H9 (cell line): ENCODE measurements around the gene USP20. TPM values are rescaled to one million over a fixed set of nuclear protein-coding genes. Genes with fewer than 3 reads are reported as not detected.

Source experiments
- DNase-seq: peaks from one replicate; pipeline ENCODE4 v3.0.0-alpha.2; 2017
- H2AFZ ChIP-seq: one replicate; pipeline ENCODE4 v1.6.1; 2013; ENCODE audit warnings: mild to moderate bottlenecking, low read length, control low read depth, moderate library complexity
- H2AK5ac ChIP-seq: 2 replicates; pipeline ENCODE4 v1.6.1; 2013; ENCODE audit warnings: low read length, control low read depth, mixed read lengths; ENCODE audit not compliant: insufficient read length
- H2BK120ac ChIP-seq: one replicate; pipeline ENCODE4 v1.6.1; 2013; ENCODE audit warnings: low read depth, mild to moderate bottlenecking, low read length, control low read depth, inconsistent platforms; ENCODE audit not compliant: poor library complexity, severe bottlenecking
- H2BK12ac ChIP-seq: 2 replicates; pipeline ENCODE4 v1.6.1; 2013; ENCODE audit warnings: low read length, control low read depth, mixed read lengths, low read depth; ENCODE audit not compliant: insufficient read length
- H2BK15ac ChIP-seq: 2 replicates; pipeline ENCODE4 v1.6.1; 2013; ENCODE audit warnings: low read depth, low read length, control low read depth
- H2BK20ac ChIP-seq: one replicate; pipeline ENCODE4 v1.6.1; 2013; ENCODE audit warnings: low read depth, mild to moderate bottlenecking, low read length, control low read depth, inconsistent platforms; ENCODE audit not compliant: poor library complexity, severe bottlenecking
- H2BK5ac ChIP-seq: 2 replicates; pipeline ENCODE4 v1.6.1; 2013; ENCODE audit warnings: low read length, control low read depth, mixed read lengths; ENCODE audit not compliant: insufficient read length
- H3K14ac ChIP-seq: 2 replicates; pipeline ENCODE4 v1.6.1; 2013; ENCODE audit warnings: low read length, control low read depth; ENCODE audit not compliant: insufficient read depth
- H3K18ac ChIP-seq: 2 replicates; pipeline ENCODE4 v1.6.1; 2013; ENCODE audit warnings: low read depth, mild to moderate bottlenecking, mixed read lengths, low read length, control low read depth; ENCODE audit not compliant: insufficient read length
- H3K23ac ChIP-seq: 2 replicates; pipeline ENCODE4 v1.6.1; 2013; ENCODE audit warnings: low read length, control low read depth, mixed read lengths, low read depth; ENCODE audit not compliant: insufficient read length
- H3K23me2 ChIP-seq: 2 replicates; pipeline ENCODE4 v1.6.1; 2013; ENCODE audit warnings: low read depth, mild to moderate bottlenecking, mixed read lengths, low read length, control low read depth; ENCODE audit not compliant: insufficient read length, poor library complexity, severe bottlenecking
- H3K27ac ChIP-seq: 2 replicates; pipeline ENCODE4 v1.5.1; 2013; ENCODE audit warnings: low read length, control low read depth, mixed read lengths, low read depth; ENCODE audit not compliant: insufficient read length
- H3K27me3 ChIP-seq: 2 replicates; pipeline ENCODE4 v1.6.1; 2013; ENCODE audit warnings: low read length, control low read depth, inconsistent platforms; ENCODE audit not compliant: insufficient read depth
- H3K4ac ChIP-seq: 2 replicates; pipeline ENCODE4 v1.6.1; 2013; ENCODE audit warnings: low read depth, mild to moderate bottlenecking, control low read depth, inconsistent platforms, low read length, moderate library complexity
- H3K4me1 ChIP-seq: 2 replicates; pipeline ENCODE4 v1.6.1; 2013; ENCODE audit warnings: low read length, control low read depth, inconsistent platforms; ENCODE audit not compliant: insufficient read depth
- H3K4me2 ChIP-seq: 2 replicates; pipeline ENCODE4 v1.6.1; 2013; ENCODE audit warnings: low read length, control low read depth, mixed read lengths; ENCODE audit not compliant: insufficient read length, insufficient read depth
- H3K56ac ChIP-seq: 2 replicates; pipeline ENCODE4 v1.6.1; 2013; ENCODE audit warnings: low read depth, mild to moderate bottlenecking, mixed read lengths, low read length, control low read depth; ENCODE audit not compliant: insufficient read length
- H3K79me1 ChIP-seq: 2 replicates; pipeline ENCODE4 v1.6.1; 2013; ENCODE audit warnings: low read depth, mild to moderate bottlenecking, moderate library complexity, low read length, control low read depth, inconsistent platforms; ENCODE audit not compliant: insufficient read depth, poor library complexity, severe bottlenecking
- H3K79me2 ChIP-seq: 2 replicates; pipeline ENCODE4 v1.6.1; 2013; ENCODE audit warnings: low read length, control low read depth, inconsistent platforms; ENCODE audit not compliant: insufficient read depth
- H3K9ac ChIP-seq: 2 replicates; pipeline ENCODE4 v1.6.1; 2013; ENCODE audit warnings: low read length, control low read depth, mixed read lengths; ENCODE audit not compliant: insufficient read length; ENCODE audit errors: extremely low read depth
- H3K9me3 ChIP-seq: one replicate; pipeline ENCODE4 v1.6.1; 2013; ENCODE audit warnings: low read depth, low read length, inconsistent platforms; ENCODE audit not compliant: control insufficient read depth
- H3T11ph ChIP-seq: one replicate; pipeline ENCODE4 v1.6.1; 2013; ENCODE audit warnings: mild to moderate bottlenecking, low read length, control low read depth, inconsistent platforms
- H4K20me1 ChIP-seq: one replicate; pipeline ENCODE4 v1.6.1; 2013; ENCODE audit not compliant: control insufficient read depth, insufficient read length, insufficient read depth
- H4K5ac ChIP-seq: 2 replicates; pipeline ENCODE4 v1.6.1; 2013; ENCODE audit warnings: low read depth, mild to moderate bottlenecking, mixed read lengths, low read length, control low read depth; ENCODE audit not compliant: insufficient read length
- H4K8ac ChIP-seq: replicated peaks from 2 replicates; pipeline ENCODE4 v1.6.1; 2013; ENCODE audit warnings: low read length, control low read depth, mixed read lengths, low read depth; ENCODE audit not compliant: insufficient read length
- H4K91ac ChIP-seq: 2 replicates; pipeline ENCODE4 v1.6.1; 2013; ENCODE audit warnings: low read depth, mild to moderate bottlenecking, moderate library complexity, mixed read lengths, low read length, control low read depth; ENCODE audit not compliant: insufficient read length
- H3K27ac Mint-ChIP-seq, 3 experiments: 2 replicates in 2 of 3; 3 replicates in 1 of 3; pipeline ENCODE4 v1.8.0; 2020 to 2021; ENCODE audit warnings: mixed read lengths in 3 of 3, mild to moderate bottlenecking in 1 of 3, moderate library complexity in 1 of 3
- H3K27me3 Mint-ChIP-seq: 2 replicates; pipeline ENCODE4 v1.8.0; 2021; ENCODE audit warnings: low read depth, mild to moderate bottlenecking, moderate library complexity, mixed read lengths
- H3K36me3 Mint-ChIP-seq, 3 experiments: 2 replicates in 2 of 3; 3 replicates in 1 of 3; pipeline ENCODE4 v1.8.0; 2020 to 2021; ENCODE audit warnings: low read depth in 3 of 3, mixed read lengths in 3 of 3; ENCODE audit not compliant: insufficient read depth in 1 of 3
- H3K4me1 Mint-ChIP-seq, 2 experiments: 2 replicates each; pipeline ENCODE4 v1.8.0; 2020; ENCODE audit warnings: mixed read lengths in 2 of 2
- H3K4me3 Mint-ChIP-seq, 2 experiments: 2 replicates in 1 of 2; 3 replicates in 1 of 2; pipeline ENCODE4 v1.8.0; 2020 to 2021; ENCODE audit warnings: mild to moderate bottlenecking in 2 of 2, mixed read lengths in 2 of 2, moderate library complexity in 1 of 2
- H3K9me3 Mint-ChIP-seq, 2 experiments: 2 replicates in 1 of 2; 3 replicates in 1 of 2; pipeline ENCODE4 v1.8.0; 2020; ENCODE audit warnings: mild to moderate bottlenecking in 2 of 2, mixed read lengths in 2 of 2, moderate library complexity in 1 of 2
- CTCF ChIP-seq: fragments of 200-600 bp; sonication (generic); conservative IDR thresholded peaks from 3 replicates; pipeline ENCODE4 v1.8.0; 2021; ENCODE audit warnings: antibody characterized with exemption, mild to moderate bottlenecking
- WGBS: extraction: QIAGEN DNeasy Blood & Tissue Kit; methylation state at CpG from one replicate; pipeline ENCODE4 v1.1.7; 2013; ENCODE audit warnings: missing lambda C conversion rate, low lambda C conversion rate, mixed read lengths; ENCODE audit not compliant: insufficient read length; ENCODE audit errors: extremely low coverage; 5-methylcytosine and 5-hydroxymethylcytosine counted together
- total RNA-seq: library from RNA; stranded (reverse); gene quantifications from 2 replicates; pipeline ENCODE4 v1.2.1, GENCODE V29; 2021

USP20 gene
- total RNA-seq, 1 experiment from 2014 or later, result 20.9 TPM

GRCh38 chr9:129876815-129877214, 41.6 kb downstream of the USP20 start:
- no CpG with 5 or more reads among the region's 7 CpGs for WGBS

More at GRCh38 chr9:129876815-129877214, 41.6 kb downstream of the USP20 start:
- Mint-ChIP-seq H3K9me3 (no peaks in the 10 kb centered on the region), H3K4me1 (peaks cover 0 to 10% of the 10 kb centered on the region in 2 experiments; a peak in 2 of 4 replicates), H3K27me3 (no peaks in the 10 kb centered on the region), H3K36me3 (peaks cover 2 to 24% (median 14%) of the 10 kb centered on the region in 3 experiments; a peak in 6 of 7 replicates), H3K4me3 (no peak overlapping the region), H3K27ac (peak overlapping the region in 1 of 3 experiments; percentile 44; a peak in 1 of 7 replicates)
- no peak overlapping the region for H2BK120ac ChIP-seq
- H3K23ac ChIP-seq, result no peak overlapping the region
- no peak overlapping the region for H2BK20ac ChIP-seq
- no peak for DNase-seq
- no peaks in the 10 kb centered on the region for H3K23me2 ChIP-seq
- H4K91ac ChIP-seq, result no peak overlapping the region
- no peak overlapping the region for H3T11ph ChIP-seq
- no peak overlapping the region for H2AK5ac ChIP-seq
- H2BK5ac ChIP-seq, result no peak overlapping the region
- H3K14ac ChIP-seq, result no peak overlapping the region
- H3K4me2 ChIP-seq, result no peak overlapping the region
- no peak for TF ChIP-seq CTCF
- no peak overlapping the region for H3K18ac ChIP-seq
- H2AFZ ChIP-seq, result no peak overlapping the region
- H3K9me3 ChIP-seq, result no peaks in the 10 kb centered on the region
- H4K20me1 ChIP-seq, result no peaks in the 10 kb centered on the region
- H2BK12ac ChIP-seq, result no peak overlapping the region
- H3K9ac ChIP-seq, result no peak overlapping the region
- H3K27me3 ChIP-seq, result no peaks in the 10 kb centered on the region
- no peak overlapping the region for H4K5ac ChIP-seq
- H2BK15ac ChIP-seq, result no peak overlapping the region
- H3K4me1 ChIP-seq, result no peaks in the 10 kb centered on the region
- no peak overlapping the region for H3K56ac ChIP-seq
- no peaks in the 10 kb centered on the region for H3K79me1 ChIP-seq
- no peak overlapping the region for H4K8ac ChIP-seq
- H3K4ac ChIP-seq, result no peak overlapping the region
- no peak overlapping the region for H3K27ac ChIP-seq
- no peaks in the 10 kb centered on the region for H3K79me2 ChIP-seq
